SU-DHL-6 (cell line): ENCODE measurements around the gene PFKL.

Experiments used
- H2AFZ ChIP-seq: fragments of 200-600 bp; sonication (generic); 2 replicates; pipeline ENCODE4 v1.6.1; 2014; ENCODE audit warnings: low read depth, mild to moderate bottlenecking, moderate library complexity, mixed read lengths, antibody characterized with exemption, low read length; ENCODE audit not compliant: severe bottlenecking
- H3F3A ChIP-seq: fragments of 200-600 bp; shearing (Covaris generic); 2 replicates; pipeline ENCODE4 v1.6.0; 2016; ENCODE audit warnings: antibody characterized with exemption, mild to moderate bottlenecking; ENCODE audit not compliant: insufficient read depth
- H3K27ac ChIP-seq: fragments of 200-600 bp; sonication (generic); 2 replicates; pipeline ENCODE4 v1.5.1; 2016; ENCODE audit warnings: low read depth, mild to moderate bottlenecking, low read length, moderate library complexity, mixed read lengths
- H3K27me3 ChIP-seq: fragments of 200-600 bp; sonication (generic), shearing (Covaris generic); 2 replicates; pipeline ENCODE4 v1.6.0; 2014; ENCODE audit warnings: mild to moderate bottlenecking, low read length
- H3K36me3 ChIP-seq: fragments of 200-600 bp; sonication (generic); 2 replicates; pipeline ENCODE4 v1.6.1; 2014; ENCODE audit warnings: mild to moderate bottlenecking, low read length, mixed read lengths
- H3K4me2 ChIP-seq: fragments of 300-600, 200-600 bp; shearing (Covaris generic), sonication (generic); 2 replicates; pipeline ENCODE4 v1.6.0; 2014; ENCODE audit warnings: low read length, low read depth, mild to moderate bottlenecking; ENCODE audit not compliant: poor library complexity, severe bottlenecking
- H3K4me3 ChIP-seq: fragments of 200-600 bp; sonication (generic); 2 replicates; pipeline ENCODE4 v1.5.1; 2014; ENCODE audit warnings: antibody characterized with exemption, low read length, mild to moderate bottlenecking, mixed read lengths; ENCODE audit not compliant: insufficient read depth, poor library complexity, severe bottlenecking
- H3K79me2 ChIP-seq: fragments of 200-600 bp; sonication (generic); 2 replicates; pipeline ENCODE4 v1.6.1; 2014; ENCODE audit warnings: mild to moderate bottlenecking, low read length, moderate library complexity; ENCODE audit not compliant: insufficient read depth
- H3K9ac ChIP-seq: fragments of 200-600 bp; sonication (generic); 2 replicates; pipeline ENCODE4 v1.7.0; 2014; ENCODE audit warnings: mild to moderate bottlenecking, low read length
- H3K9me2 ChIP-seq: fragments of 200-600 bp; sonication (generic); replicated peaks from 2 replicates; pipeline ENCODE4 v1.6.1; 2014; ENCODE audit warnings: low read length; ENCODE audit not compliant: insufficient read depth
- H3K9me3 ChIP-seq: fragments of 200-600 bp; sonication (generic); 2 replicates; pipeline ENCODE4 v1.6.1; 2014; ENCODE audit warnings: low read length, mixed read lengths; ENCODE audit not compliant: insufficient read depth
- H4K20me1 ChIP-seq: fragments of 200-600 bp; sonication (generic); 2 replicates; pipeline ENCODE4 v1.6.1; 2014; ENCODE audit warnings: low read depth, mild to moderate bottlenecking, antibody characterized with exemption, low read length, moderate library complexity, mixed read lengths
- EZH2phosphoT487 ChIP-seq: fragments of 200-600 bp; sonication (generic), shearing (Covaris generic); conservative IDR thresholded peaks from 2 replicates; pipeline ENCODE4 v1.6.1; 2018; ENCODE audit warnings: mild to moderate bottlenecking, antibody characterized with exemption, low read length, moderate library complexity, mixed read lengths
- TF ChIP-seq, protein P1 (sequence below): fragments of 200-600 bp; sonication (generic); IDR thresholded peaks from one replicate; pipeline ENCODE4 v1.5.1; 2017; ENCODE audit warnings: antibody characterized with exemption, mild to moderate bottlenecking, low read length, moderate library complexity; ENCODE audit not compliant: insufficient read depth, poor library complexity, severe bottlenecking

Gene PFKL

DNA sequence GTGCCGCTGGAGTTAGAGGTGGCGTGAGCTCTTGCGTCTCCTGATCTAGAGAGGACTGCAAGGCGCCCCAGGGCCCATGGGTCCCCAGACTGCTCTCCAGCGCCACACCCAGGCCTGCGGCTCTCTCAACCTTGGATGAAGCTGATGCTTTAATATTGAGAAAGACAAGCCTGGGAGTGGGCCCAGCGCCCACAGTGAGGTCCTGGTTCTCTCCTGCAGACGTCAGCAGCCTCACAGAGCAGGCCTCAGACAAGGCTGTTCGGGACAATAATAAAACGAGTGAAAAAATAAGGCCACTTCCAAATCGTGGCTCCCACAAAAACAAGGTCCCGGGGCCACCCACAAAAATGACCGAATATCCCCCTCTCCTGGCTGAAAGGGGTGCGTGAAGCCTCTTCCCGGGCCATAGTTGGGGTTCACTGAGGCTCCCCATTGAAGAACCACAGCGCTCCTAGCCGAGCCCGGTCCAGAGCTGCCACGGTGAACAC, 32.2 kb upstream of the PFKL start:
- Histone ChIP-seq H3K79me2 (no peaks in the 10 kb centered on the region), H3K9me3 (no peaks in the 10 kb centered on the region), H3K36me3 (no peaks in the 10 kb centered on the region), H3K9ac (no peak overlapping the region), H3K27ac (no peak overlapping the region), H3F3A (no peaks in the 10 kb centered on the region), H3K4me2 (no peak overlapping the region), H3K9me2 (no peaks in the 10 kb centered on the region), H3K4me3 (no peak overlapping the region), H3K27me3 (no peaks in the 10 kb centered on the region), H4K20me1 (no peaks in the 10 kb centered on the region), H2AFZ (no peak overlapping the region)
- no peak for TF ChIP-seq EZH2phosphoT487
- TF ChIP-seq, protein P1, sequence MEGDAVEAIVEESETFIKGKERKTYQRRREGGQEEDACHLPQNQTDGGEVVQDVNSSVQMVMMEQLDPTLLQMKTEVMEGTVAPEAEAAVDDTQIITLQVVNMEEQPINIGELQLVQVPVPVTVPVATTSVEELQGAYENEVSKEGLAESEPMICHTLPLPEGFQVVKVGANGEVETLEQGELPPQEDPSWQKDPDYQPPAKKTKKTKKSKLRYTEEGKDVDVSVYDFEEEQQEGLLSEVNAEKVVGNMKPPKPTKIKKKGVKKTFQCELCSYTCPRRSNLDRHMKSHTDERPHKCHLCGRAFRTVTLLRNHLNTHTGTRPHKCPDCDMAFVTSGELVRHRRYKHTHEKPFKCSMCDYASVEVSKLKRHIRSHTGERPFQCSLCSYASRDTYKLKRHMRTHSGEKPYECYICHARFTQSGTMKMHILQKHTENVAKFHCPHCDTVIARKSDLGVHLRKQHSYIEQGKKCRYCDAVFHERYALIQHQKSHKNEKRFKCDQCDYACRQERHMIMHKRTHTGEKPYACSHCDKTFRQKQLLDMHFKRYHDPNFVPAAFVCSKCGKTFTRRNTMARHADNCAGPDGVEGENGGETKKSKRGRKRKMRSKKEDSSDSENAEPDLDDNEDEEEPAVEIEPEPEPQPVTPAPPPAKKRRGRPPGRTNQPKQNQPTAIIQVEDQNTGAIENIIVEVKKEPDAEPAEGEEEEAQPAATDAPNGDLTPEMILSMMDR, result peak; percentile 66

DNA sequence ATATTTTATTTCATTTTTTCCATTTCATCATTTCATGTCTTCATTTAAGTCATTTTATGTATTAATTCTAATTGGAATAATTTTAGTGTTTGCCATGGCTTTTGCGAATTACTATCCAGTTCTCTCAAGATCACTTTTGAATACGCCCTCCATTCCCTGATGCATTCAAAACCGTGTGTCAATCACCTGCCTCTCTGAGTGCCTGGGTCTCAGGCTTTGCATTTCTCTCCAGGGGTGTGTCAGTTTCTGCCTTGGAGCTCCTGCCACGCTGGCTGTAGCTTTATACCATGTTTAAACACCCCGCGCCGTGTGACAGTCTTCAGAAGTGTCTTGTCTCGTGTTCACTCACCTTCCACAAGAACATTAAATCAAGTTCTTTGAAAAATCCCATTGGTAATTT, 30.8 kb upstream of the PFKL start:
- Histone ChIP-seq H3K9ac (no peak overlapping the region), H3K4me2 (no peak overlapping the region), H3K4me3 (no peak overlapping the region), H3K79me2 (no peaks in the 10 kb centered on the region), H3K27ac (no peak overlapping the region), H4K20me1 (no peaks in the 10 kb centered on the region), H3F3A (no peaks in the 10 kb centered on the region), H3K27me3 (no peaks in the 10 kb centered on the region), H3K9me3 (no peaks in the 10 kb centered on the region), H3K36me3 (no peaks in the 10 kb centered on the region), H3K9me2 (no peaks in the 10 kb centered on the region), H2AFZ (no peak overlapping the region)
- TF ChIP-seq EZH2phosphoT487, result no peak
- TF ChIP-seq, protein P1, result no peak

DNA sequence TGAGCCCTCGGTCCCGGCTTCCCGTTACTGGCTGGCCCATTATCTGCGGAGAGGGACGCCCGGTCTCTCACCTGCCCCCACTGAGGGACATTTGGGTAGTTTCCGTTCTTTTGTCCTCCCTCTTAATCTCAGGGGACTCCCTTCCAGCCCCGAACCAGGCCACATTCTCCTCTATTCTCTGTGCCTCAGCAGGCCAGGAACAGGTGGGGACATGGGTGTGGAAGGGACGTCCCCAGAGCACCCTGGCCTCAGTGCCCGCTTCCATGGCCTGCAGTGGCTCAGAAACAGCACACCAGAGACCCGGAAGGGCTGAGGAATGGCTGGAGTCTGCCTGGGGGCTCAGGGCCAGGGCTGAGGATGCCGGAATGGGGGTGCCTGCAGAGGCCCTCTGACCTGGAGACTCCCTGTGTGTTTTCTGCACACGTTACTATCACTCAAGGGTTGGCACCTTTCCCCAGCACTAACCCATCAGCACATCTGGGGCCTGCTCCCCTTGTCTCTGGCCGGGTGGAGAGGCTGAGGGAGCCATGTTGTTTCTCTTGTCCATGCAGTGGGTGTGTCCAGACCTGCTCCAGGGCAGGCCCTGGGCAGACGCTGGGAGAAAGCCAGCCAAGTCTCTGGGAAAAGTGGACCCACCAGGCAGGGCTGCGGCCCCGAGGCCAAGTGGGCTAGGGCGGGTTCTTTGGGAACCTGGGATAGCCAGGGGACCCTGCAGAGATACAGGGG, 28.1 kb upstream of the PFKL start:
- Histone ChIP-seq H3K4me3 (no peak overlapping the region), H3K27me3 (no peaks in the 10 kb centered on the region), H3K4me2 (no peak overlapping the region), H3K79me2 (no peaks in the 10 kb centered on the region), H3K36me3 (no peaks in the 10 kb centered on the region), H3K9me3 (no peaks in the 10 kb centered on the region), H3F3A (no peaks in the 10 kb centered on the region), H2AFZ (no peak overlapping the region), H3K27ac (no peak overlapping the region), H4K20me1 (no peaks in the 10 kb centered on the region), H3K9me2 (no peaks in the 10 kb centered on the region), H3K9ac (no peak overlapping the region)
- TF ChIP-seq, protein P1, result no peak
- TF ChIP-seq EZH2phosphoT487, result no peak
